Measurements from ENCODE around the gene ANKRD63. TPM values are rescaled to one million over a fixed set of nuclear protein-coding genes. Genes with fewer than 3 reads are reported as not detected.
A peak's percentile ranks its signal among the peaks of the same experiment; 100 is the strongest.

The ANKRD63 gene, protein sequence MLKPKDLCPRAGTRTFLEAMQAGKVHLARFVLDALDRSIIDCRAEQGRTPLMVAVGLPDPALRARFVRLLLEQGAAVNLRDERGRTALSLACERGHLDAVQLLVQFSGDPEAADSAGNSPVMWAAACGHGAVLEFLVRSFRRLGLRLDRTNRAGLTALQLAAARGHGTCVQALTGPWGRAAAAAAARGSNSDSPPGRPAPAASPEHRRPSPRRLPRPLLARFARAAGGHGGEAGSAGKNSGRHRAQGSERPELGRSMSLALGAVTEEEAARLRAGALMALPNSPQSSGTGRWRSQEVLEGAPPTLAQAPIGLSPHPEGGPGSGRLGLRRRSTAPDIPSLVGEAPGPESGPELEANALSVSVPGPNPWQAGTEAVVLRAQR
- not detected in 2 replicates for total RNA-seq (2022)
- not detected for Bru-seq, nascent RNA
- BruChase-seq, experiment 1, labeled RNA remaining after a 6-hour chase = not detected
- BruChase-seq, experiment 2, labeled RNA remaining after a 2-hour chase = not detected
- long read RNA-seq = 0 reads

DNA sequence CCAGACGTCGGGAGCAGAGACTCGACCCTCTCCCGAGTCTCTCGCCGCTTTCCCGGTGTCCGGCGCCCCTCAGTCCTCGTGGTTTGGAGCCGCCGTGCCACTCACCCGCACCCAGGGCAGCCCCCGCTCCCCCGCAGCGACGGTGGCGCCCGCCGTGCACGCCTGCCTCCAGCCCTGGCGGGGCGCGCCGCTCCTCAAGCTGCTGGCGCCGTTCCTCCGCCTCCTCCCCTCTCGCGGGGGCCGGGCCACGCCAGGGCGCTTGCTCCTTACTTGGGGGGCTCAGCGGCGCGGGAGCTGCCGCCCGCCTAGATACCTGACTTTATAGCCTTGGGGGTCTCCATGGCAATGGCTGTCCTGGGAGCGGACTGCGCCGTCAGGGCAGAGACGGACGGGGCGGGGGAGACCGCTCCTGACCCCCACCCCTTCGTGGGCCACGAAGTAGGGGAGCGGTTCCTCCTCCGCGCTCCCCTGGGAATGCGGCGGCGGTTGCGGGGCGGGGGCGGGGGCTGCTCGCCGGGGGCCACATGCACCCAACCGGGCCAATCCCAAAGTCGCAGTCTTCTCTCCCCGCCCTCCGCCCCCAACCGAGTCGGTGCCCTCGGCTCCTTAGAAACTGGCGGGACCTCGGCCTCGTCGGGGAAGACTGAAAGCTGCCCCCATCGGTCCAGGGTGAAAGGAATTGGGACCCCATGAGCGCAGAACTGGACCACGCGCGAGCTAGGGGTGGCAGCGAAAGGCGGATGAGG, at the start of gene ANKRD63:
ANKRD63 (minus strand) TSS at position 196 of the 746 bp plus-strand sequence. CDS start 478 bp downstream, outside the sequence.
- Mint-ChIP-seq H3K36me3 (ENCODE audit: insufficient read depth, unreplicated experiment) (no peaks in the 10 kb centered on the region), H3K27me3 (ENCODE audit: insufficient read depth, unreplicated experiment) (no peaks in the 10 kb centered on the region), H3K4me1 (ENCODE audit: insufficient read depth, unreplicated experiment) (no peaks in the 10 kb centered on the region), H3K4me3 (ENCODE audit: unreplicated experiment) (peak within 1 kb of the TSS; percentile 64), H3K9me3 (ENCODE audit: unreplicated experiment) (no peaks in the 10 kb centered on the region), H3K27ac (ENCODE audit: low read depth, unreplicated experiment) (no peak within 1 kb of the TSS)
- intact Hi-C loops (cut with micrococcal nuclease) = no loop called here
- ChIA-PET CTCF (interaction anchor here (0.7 to 1.8 kb wide), 6 partner anchors 9 to 66 kb away, joined by 3 to 8 read pairs (median 3); no protein-coding TSS in a partner anchor), POLR2A (interaction anchor here (0.6 kb wide), 1 partner anchor 51 kb away, joined by 4 read pairs; no protein-coding TSS in a partner anchor)
- DNase-seq (ENCODE audit: unreplicated experiment) = no peak
- no peak for TF ChIP-seq CTCF (IDR thresholded peaks at IDR 0.05; ENCODE audit: unreplicated experiment)
- no TSS peak for BruUV-seq (replicated peaks)

- Mint-ChIP-seq H3K4me3 (ENCODE audit: unreplicated experiment) (no peak overlapping the region), H3K36me3 (ENCODE audit: insufficient read depth, unreplicated experiment) (peaks cover 27% of the 10 kb centered on the region), H3K27ac (ENCODE audit: low read depth, unreplicated experiment) (peak overlapping the region; percentile 36), H3K27me3 (ENCODE audit: insufficient read depth, unreplicated experiment) (no peaks in the 10 kb centered on the region), H3K4me1 (ENCODE audit: insufficient read depth, unreplicated experiment) (peaks cover 35% of the 10 kb centered on the region), H3K9me3 (ENCODE audit: unreplicated experiment) (no peaks in the 10 kb centered on the region)
- DNase-seq (ENCODE audit: unreplicated experiment) = no peak
- ChIA-PET CTCF (interaction anchor here (0.6 to 7.5 kb wide), 8 partner anchors 6 to 88 kb away, joined by 3 to 105 read pairs (median 4); partner anchors contain the start of genes CCDC9B and IVD), POLR2A (no interaction called here)
- no peak for TF ChIP-seq CTCF (IDR thresholded peaks at IDR 0.05; ENCODE audit: unreplicated experiment)
- no TSS peak for BruUV-seq (replicated peaks)
- intact Hi-C loops (cut with micrococcal nuclease) = no loop called here
Observed at GRCh38 chr15:40332113-40332781, 49.4 kb upstream of the ANKRD63 start.

GRCh38 chr15:40331637-40332036, 48.8 kb upstream of the ANKRD63 start:
- CTCF ChIA-PET = interaction anchor here (0.6 to 7.5 kb wide), 7 partner anchors 7 to 123 kb away, joined by 3 to 105 read pairs (median 4); partner anchors contain the start of gene CCDC9B
- BruUV-seq (replicated peaks) = no TSS peak
- peaks cover 27% of the 10 kb centered on the region for H3K36me3 Mint-ChIP-seq (ENCODE audit: insufficient read depth, unreplicated experiment)
- no peak overlapping the region for H3K27ac Mint-ChIP-seq (ENCODE audit: low read depth, unreplicated experiment)
- POLR2A ChIA-PET = interaction anchor here (1.5 kb wide), 1 partner anchor 8 kb away, joined by 7 read pairs; the partner anchor contains the start of gene CCDC9B
- no peak overlapping the region for H3K4me3 Mint-ChIP-seq (ENCODE audit: unreplicated experiment)
- H3K9me3 Mint-ChIP-seq (ENCODE audit: unreplicated experiment) = no peaks in the 10 kb centered on the region
- H3K27me3 Mint-ChIP-seq (ENCODE audit: insufficient read depth, unreplicated experiment) = no peaks in the 10 kb centered on the region
- TF ChIP-seq CTCF (IDR thresholded peaks at IDR 0.05; ENCODE audit: unreplicated experiment) = no peak
- H3K4me1 Mint-ChIP-seq (ENCODE audit: insufficient read depth, unreplicated experiment) = peaks cover 39% of the 10 kb centered on the region
- DNase-seq (ENCODE audit: unreplicated experiment) = no peak
- intact Hi-C loops (cut with micrococcal nuclease) = no loop called here
